ENCODE data around the gene HOMER1.

Gene HOMER1

GRCh38 chr5:79413112-79413511 lies 100.8 kb downstream of the HOMER1 start:
- no peak for DNase-seq (ENCODE audit: low read depth, low spot score)
- Histone ChIP-seq H3K9me3 (ENCODE audit: low read depth, low read length) (no peaks in the 10 kb centered on the region), H3K9ac (ENCODE audit: insufficient read length) (no peak overlapping the region), H3K27ac (no peak overlapping the region), H3K36me3 (ENCODE audit: insufficient read depth, low read length) (peaks cover 9% of the 10 kb centered on the region), H3K4me3 (no peak overlapping the region)
- TF ChIP-seq EZH2 (IDR thresholded peaks at IDR 0.05) (no peak), FOXP2 (optimal IDR thresholded peaks at IDR 0.05; ENCODE audit: control extremely low read depth, extremely low read length, insufficient read depth) (no peak), POLR2AphosphoS5 (IDR thresholded peaks at IDR 0.05; ENCODE audit: borderline replicate concordance, low read depth, low read length) (no peak)

- no peak overlapping the region for H3K4me3 ChIP-seq
- H3K9ac ChIP-seq (ENCODE audit: insufficient read length), result no peak overlapping the region
- H3K36me3 ChIP-seq (ENCODE audit: insufficient read depth, low read length), result peaks cover 18% of the 10 kb centered on the region
- no peak for TF ChIP-seq EZH2 (IDR thresholded peaks at IDR 0.05)
- TF ChIP-seq FOXP2 (optimal IDR thresholded peaks at IDR 0.05; ENCODE audit: control extremely low read depth, extremely low read length, insufficient read depth), result no peak
- no peak for TF ChIP-seq POLR2AphosphoS5 (IDR thresholded peaks at IDR 0.05; ENCODE audit: borderline replicate concordance, low read depth, low read length)
- H3K9me3 ChIP-seq (ENCODE audit: low read depth, low read length), result no peaks in the 10 kb centered on the region
- no peak overlapping the region for H3K27ac ChIP-seq
- DNase-seq (ENCODE audit: low read depth, low spot score), result no peak
Measured at GRCh38 chr5:79408028-79408427, 105.9 kb downstream of the HOMER1 start.

- no peak for TF ChIP-seq FOXP2 (optimal IDR thresholded peaks at IDR 0.05; ENCODE audit: control extremely low read depth, extremely low read length, insufficient read depth)
- no peak for TF ChIP-seq POLR2AphosphoS5 (IDR thresholded peaks at IDR 0.05; ENCODE audit: borderline replicate concordance, low read depth, low read length)
- TF ChIP-seq EZH2 (IDR thresholded peaks at IDR 0.05), result no peak
Measured at GRCh38 chr5:79407591-79407990, 106.3 kb downstream of the HOMER1 start.

GRCh38 chr5:79401216-79401615 lies 112.7 kb downstream of the HOMER1 start:
- Histone ChIP-seq H3K9ac (ENCODE audit: insufficient read length) (no peak overlapping the region), H3K36me3 (ENCODE audit: insufficient read depth, low read length) (peaks cover 10% of the 10 kb centered on the region), H3K4me3 (no peak overlapping the region), H3K9me3 (ENCODE audit: low read depth, low read length) (no peaks in the 10 kb centered on the region), H3K27ac (no peak overlapping the region)
- no peak for DNase-seq (ENCODE audit: low read depth, low spot score)
- TF ChIP-seq EZH2 (IDR thresholded peaks at IDR 0.05) (no peak), FOXP2 (optimal IDR thresholded peaks at IDR 0.05; ENCODE audit: control extremely low read depth, extremely low read length, insufficient read depth) (no peak), POLR2AphosphoS5 (IDR thresholded peaks at IDR 0.05; ENCODE audit: borderline replicate concordance, low read depth, low read length) (no peak)

More at GRCh38 chr5:79407591-79407990, 106.3 kb downstream of the HOMER1 start:
- Histone ChIP-seq H3K4me3 (no peak overlapping the region), H3K36me3 (ENCODE audit: insufficient read depth, low read length) (peaks cover 18% of the 10 kb centered on the region), H3K9me3 (ENCODE audit: low read depth, low read length) (no peaks in the 10 kb centered on the region), H3K9ac (ENCODE audit: insufficient read length) (no peak overlapping the region), H3K27ac (no peak overlapping the region)
- no peak for DNase-seq (ENCODE audit: low read depth, low spot score)

GRCh38 chr5:79399046-79399445 lies 114.9 kb downstream of the HOMER1 start:
- Histone ChIP-seq H3K4me3 (no peak overlapping the region), H3K27ac (no peak overlapping the region), H3K9ac (ENCODE audit: insufficient read length) (no peak overlapping the region), H3K36me3 (ENCODE audit: insufficient read depth, low read length) (peaks cover 17% of the 10 kb centered on the region), H3K9me3 (ENCODE audit: low read depth, low read length) (no peaks in the 10 kb centered on the region)
- TF ChIP-seq FOXP2 (optimal IDR thresholded peaks at IDR 0.05; ENCODE audit: control extremely low read depth, extremely low read length, insufficient read depth) (no peak), EZH2 (IDR thresholded peaks at IDR 0.05) (no peak), POLR2AphosphoS5 (IDR thresholded peaks at IDR 0.05; ENCODE audit: borderline replicate concordance, low read depth, low read length) (no peak)
- DNase-seq (ENCODE audit: low read depth, low spot score), result no peak

GRCh38 chr5:79397080-79397479 lies 116.9 kb downstream of the HOMER1 start:
- no peaks in the 10 kb centered on the region for H3K9me3 ChIP-seq (ENCODE audit: low read depth, low read length)
- no peak overlapping the region for H3K4me3 ChIP-seq
- H3K36me3 ChIP-seq (ENCODE audit: insufficient read depth, low read length), result peaks cover 17% of the 10 kb centered on the region
- no peak overlapping the region for H3K9ac ChIP-seq (ENCODE audit: insufficient read length)
- DNase-seq (ENCODE audit: low read depth, low spot score), result no peak
- no peak overlapping the region for H3K27ac ChIP-seq
- no peak for TF ChIP-seq EZH2 (IDR thresholded peaks at IDR 0.05)
- no peak for TF ChIP-seq POLR2AphosphoS5 (IDR thresholded peaks at IDR 0.05; ENCODE audit: borderline replicate concordance, low read depth, low read length)
- TF ChIP-seq FOXP2 (optimal IDR thresholded peaks at IDR 0.05; ENCODE audit: control extremely low read depth, extremely low read length, insufficient read depth), result no peak

- H3K9ac ChIP-seq (ENCODE audit: insufficient read length), result no peak overlapping the region
- H3K9me3 ChIP-seq (ENCODE audit: low read depth, low read length), result no peaks in the 10 kb centered on the region
- H3K36me3 ChIP-seq (ENCODE audit: insufficient read depth, low read length), result peaks cover 12% of the 10 kb centered on the region; the same call in 1 of the 2 replicates
- no peak for DNase-seq (ENCODE audit: low read depth, low spot score)
- no peak overlapping the region for H3K4me3 ChIP-seq
- H3K27ac ChIP-seq, result no peak overlapping the region
- TF ChIP-seq POLR2AphosphoS5 (IDR thresholded peaks at IDR 0.05; ENCODE audit: borderline replicate concordance, low read depth, low read length) (no peak), EZH2 (IDR thresholded peaks at IDR 0.05) (no peak), FOXP2 (optimal IDR thresholded peaks at IDR 0.05; ENCODE audit: control extremely low read depth, extremely low read length, insufficient read depth) (no peak)
Measured at GRCh38 chr5:79396265-79396664, 117.7 kb downstream of the HOMER1 start.

GRCh38 chr5:79395296-79395695 lies 118.6 kb downstream of the HOMER1 start:
- TF ChIP-seq POLR2AphosphoS5 (IDR thresholded peaks at IDR 0.05; ENCODE audit: borderline replicate concordance, low read depth, low read length) (no peak), FOXP2 (optimal IDR thresholded peaks at IDR 0.05; ENCODE audit: control extremely low read depth, extremely low read length, insufficient read depth) (no peak), EZH2 (IDR thresholded peaks at IDR 0.05) (no peak)
- Histone ChIP-seq H3K27ac (no peak overlapping the region), H3K9me3 (ENCODE audit: low read depth, low read length) (no peaks in the 10 kb centered on the region), H3K9ac (ENCODE audit: insufficient read length) (no peak overlapping the region), H3K4me3 (no peak overlapping the region), H3K36me3 (ENCODE audit: insufficient read depth, low read length) (peaks cover 11% of the 10 kb centered on the region; the same call in 1 of the 2 replicates)
- no peak for DNase-seq (ENCODE audit: low read depth, low spot score)

- peaks cover 11% of the 10 kb centered on the region; the same call in 1 of the 2 replicates for H3K36me3 ChIP-seq (ENCODE audit: insufficient read depth, low read length)
Measured at GRCh38 chr5:79392776-79393175, 121.2 kb downstream of the HOMER1 start.

More at GRCh38 chr5:79392776-79393175, 121.2 kb downstream of the HOMER1 start:
- Histone ChIP-seq H3K27ac (no peak overlapping the region), H3K4me3 (no peak overlapping the region), H3K9ac (ENCODE audit: insufficient read length) (no peak overlapping the region), H3K9me3 (ENCODE audit: low read depth, low read length) (no peaks in the 10 kb centered on the region)
- DNase-seq (ENCODE audit: low read depth, low spot score), result no peak
- TF ChIP-seq POLR2AphosphoS5 (IDR thresholded peaks at IDR 0.05; ENCODE audit: borderline replicate concordance, low read depth, low read length) (no peak), FOXP2 (optimal IDR thresholded peaks at IDR 0.05; ENCODE audit: control extremely low read depth, extremely low read length, insufficient read depth) (no peak), EZH2 (IDR thresholded peaks at IDR 0.05) (no peak)
